Erythroblast (primary cell): ENCODE measurements around the gene PDE5A.

Experiments
- GATA1 ChIP-seq: IDR thresholded peaks from 2 replicates; pipeline ENCODE4 v1.6.1; 2011; ENCODE audit warnings: low read depth, mild to moderate bottlenecking, control low read depth, low read length, moderate library complexity
- POLR2A ChIP-seq: IDR thresholded peaks from 2 replicates; pipeline ENCODE4 v1.6.1; 2011; ENCODE audit warnings: mild to moderate bottlenecking, low read length

DNA sequence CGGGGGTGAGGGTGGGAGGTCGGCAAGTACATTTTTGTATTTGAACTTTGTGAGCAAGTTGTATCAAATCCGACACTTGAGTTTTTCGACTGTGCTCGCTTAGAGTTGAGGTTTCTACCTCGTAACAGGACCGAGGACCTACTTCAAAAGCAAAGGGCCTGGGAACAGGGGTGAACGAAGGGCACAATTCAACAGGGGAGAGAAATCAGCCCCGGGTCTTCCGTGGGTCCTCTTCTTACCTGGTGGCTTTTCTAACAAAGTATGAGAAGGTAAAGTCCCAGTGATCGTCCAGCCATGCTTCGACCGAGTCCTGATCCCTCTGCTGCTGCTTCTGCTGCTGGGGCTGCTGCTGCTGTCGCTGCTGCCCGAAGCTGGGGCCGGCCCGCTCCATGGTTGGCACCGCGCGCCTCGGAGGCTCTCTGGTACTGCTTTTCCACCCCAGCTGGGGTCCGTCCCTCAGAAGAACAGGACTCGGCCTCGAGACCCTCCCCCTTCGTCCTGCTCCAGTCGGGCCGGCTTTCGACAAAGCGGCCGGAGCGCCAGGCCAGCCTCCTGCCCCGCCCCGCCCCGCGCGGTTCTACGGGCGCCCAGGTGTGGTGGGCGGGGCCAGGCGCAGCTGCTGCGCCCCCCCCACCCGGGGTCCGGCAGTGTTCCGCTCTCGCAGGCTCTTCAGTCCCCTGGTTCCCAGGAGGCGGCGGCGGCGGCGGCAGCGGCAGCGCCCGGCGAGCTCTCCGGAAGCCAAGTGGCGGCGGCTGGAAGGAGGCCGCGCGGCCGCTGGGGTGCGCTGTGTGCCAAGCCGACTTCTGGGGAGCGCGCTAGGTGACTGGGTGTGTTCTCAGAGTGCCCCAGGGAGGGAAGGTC, at the start of gene PDE5A:
- TF ChIP-seq POLR2A (no peak), GATA1 (no peak)
